GM18907 (cell line): ENCODE measurements around the gene FADS1.

Source experiments
- ATAC-seq: cut with Tn5 transposase; IDR thresholded peaks from one replicate; pipeline ENCODE4 v1.9.1; 2021; ENCODE audit warnings: mild to moderate bottlenecking, moderate library complexity; ENCODE audit not compliant: unreplicated experiment

Gene FADS1

GRCh38 chr11:61816736-61817455, at the start of gene FADS1:
FADS1 (minus strand) TSS chr11:61817003; CDS start chr11:61816929, 74 bp downstream.
- ATAC-seq = peak; percentile 56

GRCh38 chr11:61866231-61866957, 49.6 kb upstream of the FADS1 start:
- ATAC-seq = no peak

GRCh38 chr11:61864814-61865775, 48.3 kb upstream of the FADS1 start:
- ATAC-seq = no peak

GRCh38 chr11:61863548-61864081, 46.8 kb upstream of the FADS1 start:
- no peak for ATAC-seq

- ATAC-seq = no peak
These were observed 46.1 kb upstream of the FADS1 start for GRCh38 chr11:61862714-61863547.

- ATAC-seq = no peak
These were observed 44.8 kb upstream of the FADS1 start for GRCh38 chr11:61861634-61862033.

- ATAC-seq = no peak
These were observed 43.5 kb upstream of the FADS1 start for GRCh38 chr11:61860054-61860903.

GRCh38 chr11:61855939-61856680, 39.3 kb upstream of the FADS1 start:
- no peak for ATAC-seq

GRCh38 chr11:61854966-61855714, 38.3 kb upstream of the FADS1 start:
- ATAC-seq = no peak

GRCh38 chr11:61854206-61854895, 37.5 kb upstream of the FADS1 start:
- ATAC-seq = no peak

GRCh38 chr11:61853698-61854169, 36.9 kb upstream of the FADS1 start:
- ATAC-seq = no peak

- ATAC-seq = no peak
These were observed 35.1 kb upstream of the FADS1 start for GRCh38 chr11:61851900-61852295.

- no peak for ATAC-seq
These were observed 34.5 kb upstream of the FADS1 start for GRCh38 chr11:61851113-61851899.

GRCh38 chr11:61850687-61851086, 33.9 kb upstream of the FADS1 start:
- no peak for ATAC-seq

- ATAC-seq = no peak
These were observed 31.8 kb upstream of the FADS1 start for GRCh38 chr11:61848631-61849030.

GRCh38 chr11:61847914-61848581, 31.2 kb upstream of the FADS1 start:
- no peak for ATAC-seq
